Testis (tissue), 2 donors: Measurements from ENCODE around the gene SLC30A10.
"Not testable (repeated sequence)": the region's sequence is repeated elsewhere in the genome, so short reads cannot be mapped to it uniquely, and the experiment has no call there.

Experiments used
- POLR2A ChIP-seq: fragments of 450-650 bp; IDR thresholded peaks from one replicate; pipeline ENCODE4 v1.6.1; 2017; ENCODE audit warnings: antibody characterized with exemption, mild to moderate bottlenecking, moderate library complexity
- TF ChIP-seq, protein P1 (sequence below), 3 experiments: fragments of 450-650 bp in 2 of 3; fragments of 200-600 bp in 1 of 3; sonication (generic) in 1 of 3; IDR thresholded peaks; one replicate each; pipeline ENCODE4 v1.5.1; 2016 to 2019; ENCODE audit warnings: antibody characterized with exemption in 3 of 3, mild to moderate bottlenecking in 2 of 3, moderate library complexity in 1 of 3

DNA sequence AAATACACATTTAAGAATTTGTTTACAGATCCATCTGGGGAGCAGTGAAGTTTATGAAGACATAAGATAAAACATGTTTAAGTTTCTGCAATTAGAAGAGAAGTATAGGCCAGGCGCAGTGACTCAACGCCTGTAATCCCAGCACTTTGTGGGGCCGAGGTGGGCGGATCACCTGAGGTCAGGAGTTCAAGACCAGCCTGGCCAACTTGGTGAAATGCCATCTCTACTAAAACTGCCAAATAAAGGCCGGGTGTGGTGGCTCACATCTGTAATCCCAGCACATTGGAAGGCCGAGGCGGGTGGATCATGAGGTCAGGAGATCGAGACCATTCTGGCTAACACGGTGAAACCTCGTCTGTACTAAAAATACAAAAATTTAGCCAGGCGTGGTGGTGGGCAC is 5.4 kb upstream of the SLC30A10 start:
- TF ChIP-seq, protein P1, sequence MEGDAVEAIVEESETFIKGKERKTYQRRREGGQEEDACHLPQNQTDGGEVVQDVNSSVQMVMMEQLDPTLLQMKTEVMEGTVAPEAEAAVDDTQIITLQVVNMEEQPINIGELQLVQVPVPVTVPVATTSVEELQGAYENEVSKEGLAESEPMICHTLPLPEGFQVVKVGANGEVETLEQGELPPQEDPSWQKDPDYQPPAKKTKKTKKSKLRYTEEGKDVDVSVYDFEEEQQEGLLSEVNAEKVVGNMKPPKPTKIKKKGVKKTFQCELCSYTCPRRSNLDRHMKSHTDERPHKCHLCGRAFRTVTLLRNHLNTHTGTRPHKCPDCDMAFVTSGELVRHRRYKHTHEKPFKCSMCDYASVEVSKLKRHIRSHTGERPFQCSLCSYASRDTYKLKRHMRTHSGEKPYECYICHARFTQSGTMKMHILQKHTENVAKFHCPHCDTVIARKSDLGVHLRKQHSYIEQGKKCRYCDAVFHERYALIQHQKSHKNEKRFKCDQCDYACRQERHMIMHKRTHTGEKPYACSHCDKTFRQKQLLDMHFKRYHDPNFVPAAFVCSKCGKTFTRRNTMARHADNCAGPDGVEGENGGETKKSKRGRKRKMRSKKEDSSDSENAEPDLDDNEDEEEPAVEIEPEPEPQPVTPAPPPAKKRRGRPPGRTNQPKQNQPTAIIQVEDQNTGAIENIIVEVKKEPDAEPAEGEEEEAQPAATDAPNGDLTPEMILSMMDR (IDR thresholded peaks at IDR 0.05): not testable (repeated sequence)
- TF ChIP-seq POLR2A: not testable (repeated sequence)
